GM23338 (cell line): Measurements from ENCODE around the gene PASD1.

ENCODE experiments used
- CREB1 ChIP-seq: fragments of 250-450 bp; sonication (Bioruptor Pico); IDR thresholded peaks from 2 replicates; pipeline ENCODE4 v1.5.0; 2020; ENCODE audit warnings: low read depth, mild to moderate bottlenecking, moderate library complexity
- EZH2 ChIP-seq: fragments of 200-600 bp; sonication (generic); IDR thresholded peaks from one replicate; pipeline ENCODE4 v1.8.0; 2017; ENCODE audit warnings: antibody characterized with exemption, mild to moderate bottlenecking, low read depth; ENCODE audit not compliant: unreplicated experiment
- EZH2phosphoT487 ChIP-seq: fragments of 200-600 bp; sonication (generic); IDR thresholded peaks from one replicate; pipeline ENCODE4 v1.8.1; 2018; ENCODE audit warnings: antibody characterized with exemption; ENCODE audit not compliant: unreplicated experiment
- JUNB ChIP-seq: IDR thresholded peaks from one replicate; pipeline ENCODE4 v1.6.1; 2016; ENCODE audit warnings: antibody characterized with exemption; ENCODE audit not compliant: unreplicated experiment
- NANOG ChIP-seq: IDR thresholded peaks from 2 replicates; pipeline ENCODE4 v1.6.1; 2016; ENCODE audit warnings: antibody characterized with exemption, borderline replicate concordance
- POLR2AphosphoS5 ChIP-seq: IDR thresholded peaks from 2 replicates; pipeline ENCODE4 v1.6.1; 2016; ENCODE audit warnings: antibody characterized with exemption, low read depth
- REST ChIP-seq: IDR thresholded peaks from one replicate; pipeline ENCODE4 v1.6.1; 2018; ENCODE audit warnings: antibody characterized with exemption; ENCODE audit not compliant: unreplicated experiment
- ZNF114 ChIP-seq: fragments of 250-450 bp; sonication (Bioruptor Pico); IDR thresholded peaks from 2 replicates; pipeline ENCODE4 v1.5.0; 2020; ENCODE audit warnings: mild to moderate bottlenecking, moderate library complexity
- ZNF331 ChIP-seq: fragments of 250-450 bp; sonication (Bioruptor Pico); IDR thresholded peaks from 2 replicates; pipeline ENCODE4 v1.5.0; 2020; ENCODE audit warnings: low read depth, mild to moderate bottlenecking, moderate library complexity
- TF ChIP-seq, protein P1 (sequence below), 2 experiments: fragments of 200-600 bp in 1 of 2; sonication (generic) in 1 of 2; conservative IDR thresholded peaks; 2 replicates each; pipeline versions ENCODE4 v1.5.1 to v1.6.1; 2016 to 2017; ENCODE audit warnings: antibody characterized with exemption in 2 of 2, low read depth in 2 of 2, mild to moderate bottlenecking in 2 of 2, moderate library complexity in 1 of 2
- TF ChIP-seq, protein P2 (sequence below): fragments of 250-450 bp; sonication (Bioruptor Pico); IDR thresholded peaks from 2 replicates; pipeline ENCODE4 v1.5.0; 2020; ENCODE audit warnings: mild to moderate bottlenecking, moderate library complexity
- TF ChIP-seq, protein P3 (sequence below): IDR thresholded peaks from 2 replicates; pipeline ENCODE4 v1.6.1; 2016; ENCODE audit warnings: antibody characterized with exemption

DNA sequence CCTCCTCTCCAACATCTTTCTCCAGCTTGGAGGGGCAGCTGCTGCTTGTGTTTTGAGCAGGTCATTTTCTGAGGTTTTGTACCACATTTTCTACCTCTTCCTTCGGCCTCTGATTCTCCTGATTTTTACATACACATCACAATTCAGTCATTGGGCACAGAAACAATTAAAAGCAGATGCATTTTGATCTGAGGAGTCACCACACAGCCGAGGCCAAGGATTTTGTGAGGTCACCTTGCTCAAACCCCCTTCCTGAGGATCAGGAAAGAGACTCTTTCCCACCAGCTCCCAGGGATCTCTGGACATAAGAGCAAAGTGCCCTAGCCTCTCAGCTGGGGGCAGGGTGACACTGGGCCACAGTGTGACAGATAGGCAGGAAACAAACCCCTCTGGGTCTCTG, 147.0 kb downstream of the PASD1 start:
- TF ChIP-seq EZH2 (no peak), POLR2AphosphoS5 (no peak), CREB1 (no peak), EZH2phosphoT487 (no peak), NANOG (no peak), REST (no peak), ZNF114 (CRISPR knock-in tag) (no peak), JUNB (no peak), ZNF331 (CRISPR knock-in tag) (no peak)
- TF ChIP-seq, protein P1, sequence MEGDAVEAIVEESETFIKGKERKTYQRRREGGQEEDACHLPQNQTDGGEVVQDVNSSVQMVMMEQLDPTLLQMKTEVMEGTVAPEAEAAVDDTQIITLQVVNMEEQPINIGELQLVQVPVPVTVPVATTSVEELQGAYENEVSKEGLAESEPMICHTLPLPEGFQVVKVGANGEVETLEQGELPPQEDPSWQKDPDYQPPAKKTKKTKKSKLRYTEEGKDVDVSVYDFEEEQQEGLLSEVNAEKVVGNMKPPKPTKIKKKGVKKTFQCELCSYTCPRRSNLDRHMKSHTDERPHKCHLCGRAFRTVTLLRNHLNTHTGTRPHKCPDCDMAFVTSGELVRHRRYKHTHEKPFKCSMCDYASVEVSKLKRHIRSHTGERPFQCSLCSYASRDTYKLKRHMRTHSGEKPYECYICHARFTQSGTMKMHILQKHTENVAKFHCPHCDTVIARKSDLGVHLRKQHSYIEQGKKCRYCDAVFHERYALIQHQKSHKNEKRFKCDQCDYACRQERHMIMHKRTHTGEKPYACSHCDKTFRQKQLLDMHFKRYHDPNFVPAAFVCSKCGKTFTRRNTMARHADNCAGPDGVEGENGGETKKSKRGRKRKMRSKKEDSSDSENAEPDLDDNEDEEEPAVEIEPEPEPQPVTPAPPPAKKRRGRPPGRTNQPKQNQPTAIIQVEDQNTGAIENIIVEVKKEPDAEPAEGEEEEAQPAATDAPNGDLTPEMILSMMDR (conservative IDR thresholded peaks at IDR 0.05; ENCODE audit: low read depth in 2 of 2): no peak
- TF ChIP-seq, protein P2, sequence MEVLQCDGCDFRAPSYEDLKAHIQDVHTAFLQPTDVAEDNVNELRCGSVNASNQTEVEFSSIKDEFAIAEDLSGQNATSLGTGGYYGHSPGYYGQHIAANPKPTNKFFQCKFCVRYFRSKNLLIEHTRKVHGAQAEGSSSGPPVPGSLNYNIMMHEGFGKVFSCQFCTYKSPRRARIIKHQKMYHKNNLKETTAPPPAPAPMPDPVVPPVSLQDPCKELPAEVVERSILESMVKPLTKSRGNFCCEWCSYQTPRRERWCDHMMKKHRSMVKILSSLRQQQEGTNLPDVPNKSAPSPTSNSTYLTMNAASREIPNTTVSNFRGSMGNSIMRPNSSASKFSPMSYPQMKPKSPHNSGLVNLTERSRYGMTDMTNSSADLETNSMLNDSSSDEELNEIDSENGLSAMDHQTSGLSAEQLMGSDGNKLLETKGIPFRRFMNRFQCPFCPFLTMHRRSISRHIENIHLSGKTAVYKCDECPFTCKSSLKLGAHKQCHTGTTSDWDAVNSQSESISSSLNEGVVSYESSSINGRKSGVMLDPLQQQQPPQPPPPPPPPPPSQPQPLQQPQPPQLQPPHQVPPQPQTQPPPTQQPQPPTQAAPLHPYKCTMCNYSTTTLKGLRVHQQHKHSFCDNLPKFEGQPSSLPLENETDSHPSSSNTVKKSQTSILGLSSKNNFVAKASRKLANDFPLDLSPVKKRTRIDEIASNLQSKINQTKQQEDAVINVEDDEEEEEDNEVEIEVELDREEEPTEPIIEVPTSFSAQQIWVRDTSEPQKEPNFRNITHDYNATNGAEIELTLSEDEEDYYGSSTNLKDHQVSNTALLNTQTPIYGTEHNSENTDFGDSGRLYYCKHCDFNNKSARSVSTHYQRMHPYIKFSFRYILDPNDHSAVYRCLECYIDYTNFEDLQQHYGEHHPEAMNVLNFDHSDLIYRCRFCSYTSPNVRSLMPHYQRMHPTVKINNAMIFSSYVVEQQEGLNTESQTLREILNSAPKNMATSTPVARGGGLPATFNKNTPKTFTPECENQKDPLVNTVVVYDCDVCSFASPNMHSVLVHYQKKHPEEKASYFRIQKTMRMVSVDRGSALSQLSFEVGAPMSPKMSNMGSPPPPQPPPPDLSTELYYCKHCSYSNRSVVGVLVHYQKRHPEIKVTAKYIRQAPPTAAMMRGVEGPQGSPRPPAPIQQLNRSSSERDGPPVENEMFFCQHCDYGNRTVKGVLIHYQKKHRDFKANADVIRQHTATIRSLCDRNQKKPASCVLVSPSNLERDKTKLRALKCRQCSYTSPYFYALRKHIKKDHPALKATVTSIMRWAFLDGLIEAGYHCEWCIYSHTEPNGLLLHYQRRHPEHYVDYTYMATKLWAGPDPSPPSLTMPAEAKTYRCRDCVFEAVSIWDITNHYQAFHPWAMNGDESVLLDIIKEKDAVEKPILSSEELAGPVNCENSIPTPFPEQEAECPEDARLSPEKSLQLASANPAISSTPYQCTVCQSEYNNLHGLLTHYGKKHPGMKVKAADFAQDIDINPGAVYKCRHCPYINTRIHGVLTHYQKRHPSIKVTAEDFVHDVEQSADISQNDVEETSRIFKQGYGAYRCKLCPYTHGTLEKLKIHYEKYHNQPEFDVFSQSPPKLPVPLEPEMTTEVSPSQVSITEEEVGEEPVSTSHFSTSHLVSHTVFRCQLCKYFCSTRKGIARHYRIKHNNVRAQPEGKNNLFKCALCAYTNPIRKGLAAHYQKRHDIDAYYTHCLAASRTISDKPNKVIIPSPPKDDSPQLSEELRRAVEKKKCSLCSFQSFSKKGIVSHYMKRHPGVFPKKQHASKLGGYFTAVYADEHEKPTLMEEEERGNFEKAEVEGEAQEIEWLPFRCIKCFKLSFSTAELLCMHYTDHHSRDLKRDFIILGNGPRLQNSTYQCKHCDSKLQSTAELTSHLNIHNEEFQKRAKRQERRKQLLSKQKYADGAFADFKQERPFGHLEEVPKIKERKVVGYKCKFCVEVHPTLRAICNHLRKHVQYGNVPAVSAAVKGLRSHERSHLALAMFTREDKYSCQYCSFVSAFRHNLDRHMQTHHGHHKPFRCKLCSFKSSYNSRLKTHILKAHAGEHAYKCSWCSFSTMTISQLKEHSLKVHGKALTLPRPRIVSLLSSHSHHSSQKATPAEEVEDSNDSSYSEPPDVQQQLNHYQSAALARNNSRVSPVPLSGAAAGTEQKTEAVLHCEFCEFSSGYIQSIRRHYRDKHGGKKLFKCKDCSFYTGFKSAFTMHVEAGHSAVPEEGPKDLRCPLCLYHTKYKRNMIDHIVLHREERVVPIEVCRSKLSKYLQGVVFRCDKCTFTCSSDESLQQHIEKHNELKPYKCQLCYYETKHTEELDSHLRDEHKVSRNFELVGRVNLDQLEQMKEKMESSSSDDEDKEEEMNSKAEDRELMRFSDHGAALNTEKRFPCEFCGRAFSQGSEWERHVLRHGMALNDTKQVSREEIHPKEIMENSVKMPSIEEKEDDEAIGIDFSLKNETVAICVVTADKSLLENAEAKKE (CRISPR knock-in tag): no peak
- TF ChIP-seq, protein P3, sequence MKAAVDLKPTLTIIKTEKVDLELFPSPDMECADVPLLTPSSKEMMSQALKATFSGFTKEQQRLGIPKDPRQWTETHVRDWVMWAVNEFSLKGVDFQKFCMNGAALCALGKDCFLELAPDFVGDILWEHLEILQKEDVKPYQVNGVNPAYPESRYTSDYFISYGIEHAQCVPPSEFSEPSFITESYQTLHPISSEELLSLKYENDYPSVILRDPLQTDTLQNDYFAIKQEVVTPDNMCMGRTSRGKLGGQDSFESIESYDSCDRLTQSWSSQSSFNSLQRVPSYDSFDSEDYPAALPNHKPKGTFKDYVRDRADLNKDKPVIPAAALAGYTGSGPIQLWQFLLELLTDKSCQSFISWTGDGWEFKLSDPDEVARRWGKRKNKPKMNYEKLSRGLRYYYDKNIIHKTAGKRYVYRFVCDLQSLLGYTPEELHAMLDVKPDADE: no peak
